SU-DHL-6 (cell line): Measurements from ENCODE around the gene LPCAT2.

Source experiments
- H2AFZ ChIP-seq: fragments of 200-600 bp; sonication (generic); 2 replicates; pipeline ENCODE4 v1.6.1; 2014; ENCODE audit warnings: low read depth, mild to moderate bottlenecking, moderate library complexity, mixed read lengths, antibody characterized with exemption, low read length; ENCODE audit not compliant: severe bottlenecking
- H3F3A ChIP-seq: fragments of 200-600 bp; shearing (Covaris generic); 2 replicates; pipeline ENCODE4 v1.6.0; 2016; ENCODE audit warnings: antibody characterized with exemption, mild to moderate bottlenecking; ENCODE audit not compliant: insufficient read depth
- H3K27ac ChIP-seq: fragments of 200-600 bp; sonication (generic); 2 replicates; pipeline ENCODE4 v1.5.1; 2016; ENCODE audit warnings: low read depth, mild to moderate bottlenecking, low read length, moderate library complexity, mixed read lengths
- H3K27me3 ChIP-seq: fragments of 200-600 bp; sonication (generic), shearing (Covaris generic); 2 replicates; pipeline ENCODE4 v1.6.0; 2014; ENCODE audit warnings: mild to moderate bottlenecking, low read length
- H3K36me3 ChIP-seq: fragments of 200-600 bp; sonication (generic); 2 replicates; pipeline ENCODE4 v1.6.1; 2014; ENCODE audit warnings: mild to moderate bottlenecking, low read length, mixed read lengths
- H3K4me2 ChIP-seq: fragments of 300-600, 200-600 bp; shearing (Covaris generic), sonication (generic); 2 replicates; pipeline ENCODE4 v1.6.0; 2014; ENCODE audit warnings: low read length, low read depth, mild to moderate bottlenecking; ENCODE audit not compliant: poor library complexity, severe bottlenecking
- H3K4me3 ChIP-seq: fragments of 200-600 bp; sonication (generic); 2 replicates; pipeline ENCODE4 v1.5.1; 2014; ENCODE audit warnings: antibody characterized with exemption, low read length, mild to moderate bottlenecking, mixed read lengths; ENCODE audit not compliant: insufficient read depth, poor library complexity, severe bottlenecking
- H3K79me2 ChIP-seq: fragments of 200-600 bp; sonication (generic); 2 replicates; pipeline ENCODE4 v1.6.1; 2014; ENCODE audit warnings: mild to moderate bottlenecking, low read length, moderate library complexity; ENCODE audit not compliant: insufficient read depth
- H3K9ac ChIP-seq: fragments of 200-600 bp; sonication (generic); 2 replicates; pipeline ENCODE4 v1.7.0; 2014; ENCODE audit warnings: mild to moderate bottlenecking, low read length
- H3K9me2 ChIP-seq: fragments of 200-600 bp; sonication (generic); replicated peaks from 2 replicates; pipeline ENCODE4 v1.6.1; 2014; ENCODE audit warnings: low read length; ENCODE audit not compliant: insufficient read depth
- H3K9me3 ChIP-seq: fragments of 200-600 bp; sonication (generic); 2 replicates; pipeline ENCODE4 v1.6.1; 2014; ENCODE audit warnings: low read length, mixed read lengths; ENCODE audit not compliant: insufficient read depth
- H4K20me1 ChIP-seq: fragments of 200-600 bp; sonication (generic); 2 replicates; pipeline ENCODE4 v1.6.1; 2014; ENCODE audit warnings: low read depth, mild to moderate bottlenecking, antibody characterized with exemption, low read length, moderate library complexity, mixed read lengths
- CTCF ChIP-seq: fragments of 200-600 bp; sonication (generic); IDR thresholded peaks from one replicate; pipeline ENCODE4 v1.5.1; 2017; ENCODE audit warnings: antibody characterized with exemption, mild to moderate bottlenecking, low read length, moderate library complexity; ENCODE audit not compliant: insufficient read depth, poor library complexity, severe bottlenecking
- EZH2phosphoT487 ChIP-seq: fragments of 200-600 bp; sonication (generic), shearing (Covaris generic); conservative IDR thresholded peaks from 2 replicates; pipeline ENCODE4 v1.6.1; 2018; ENCODE audit warnings: mild to moderate bottlenecking, antibody characterized with exemption, low read length, moderate library complexity, mixed read lengths

LPCAT2 gene

GRCh38 chr16:55624696-55625095 lies 115.8 kb downstream of the LPCAT2 start:
- Histone ChIP-seq H3K9me3 (no peaks in the 10 kb centered on the region), H3K36me3 (no peaks in the 10 kb centered on the region), H3K4me2 (no peak overlapping the region), H3K27ac (no peak overlapping the region), H3K27me3 (no peaks in the 10 kb centered on the region), H3K9me2 (no peaks in the 10 kb centered on the region), H3K9ac (no peak overlapping the region), H4K20me1 (no peaks in the 10 kb centered on the region), H2AFZ (no peak overlapping the region), H3K79me2 (no peaks in the 10 kb centered on the region), H3F3A (no peaks in the 10 kb centered on the region), H3K4me3 (no peak overlapping the region)
- TF ChIP-seq EZH2phosphoT487 (no peak), CTCF (no peak)

- no peaks in the 10 kb centered on the region for H3K79me2 ChIP-seq
- TF ChIP-seq CTCF = no peak
- no peak for TF ChIP-seq EZH2phosphoT487
- no peak overlapping the region for H3K9ac ChIP-seq
- no peak overlapping the region for H3K27ac ChIP-seq
- H3K4me3 ChIP-seq = no peak overlapping the region
- no peaks in the 10 kb centered on the region for H3K9me2 ChIP-seq
- H3K27me3 ChIP-seq = no peaks in the 10 kb centered on the region
- H3K9me3 ChIP-seq = no peaks in the 10 kb centered on the region
- H2AFZ ChIP-seq = no peak overlapping the region
- no peaks in the 10 kb centered on the region for H4K20me1 ChIP-seq
- H3K4me2 ChIP-seq = no peak overlapping the region
- H3F3A ChIP-seq = no peaks in the 10 kb centered on the region
- no peaks in the 10 kb centered on the region for H3K36me3 ChIP-seq
Measured at GRCh38 chr16:55625843-55626242, 117.0 kb downstream of the LPCAT2 start.

GRCh38 chr16:55628306-55628968 lies 119.6 kb downstream of the LPCAT2 start:
- Histone ChIP-seq H3K27me3 (no peaks in the 10 kb centered on the region), H4K20me1 (no peaks in the 10 kb centered on the region), H3K27ac (no peak overlapping the region)

More at GRCh38 chr16:55628306-55628968, 119.6 kb downstream of the LPCAT2 start:
- no peak overlapping the region for H2AFZ ChIP-seq
- no peaks in the 10 kb centered on the region for H3F3A ChIP-seq
- no peak overlapping the region for H3K9ac ChIP-seq
- no peaks in the 10 kb centered on the region for H3K36me3 ChIP-seq
- H3K4me3 ChIP-seq = no peak overlapping the region
- H3K79me2 ChIP-seq = no peaks in the 10 kb centered on the region
- H3K9me2 ChIP-seq = no peaks in the 10 kb centered on the region
- TF ChIP-seq CTCF (no peak), EZH2phosphoT487 (no peak)
- no peak overlapping the region for H3K4me2 ChIP-seq
- 0 out of 2 replicates have a peak, but pooled peaks cover 3% of the 10 kb centered on the region for H3K9me3 ChIP-seq
